ENCODE data around the gene TGM3. TPM values are rescaled to one million over a fixed set of nuclear protein-coding genes. Genes with fewer than 3 reads are reported as not detected.
"Not testable (repeated sequence)": the region's sequence is repeated elsewhere in the genome, so short reads cannot be mapped to it uniquely, and the experiment has no call there.

TGM3 gene
- total RNA-seq, 2 donors from 2014 or later, result 0.23 to 1.8 TPM

DNA sequence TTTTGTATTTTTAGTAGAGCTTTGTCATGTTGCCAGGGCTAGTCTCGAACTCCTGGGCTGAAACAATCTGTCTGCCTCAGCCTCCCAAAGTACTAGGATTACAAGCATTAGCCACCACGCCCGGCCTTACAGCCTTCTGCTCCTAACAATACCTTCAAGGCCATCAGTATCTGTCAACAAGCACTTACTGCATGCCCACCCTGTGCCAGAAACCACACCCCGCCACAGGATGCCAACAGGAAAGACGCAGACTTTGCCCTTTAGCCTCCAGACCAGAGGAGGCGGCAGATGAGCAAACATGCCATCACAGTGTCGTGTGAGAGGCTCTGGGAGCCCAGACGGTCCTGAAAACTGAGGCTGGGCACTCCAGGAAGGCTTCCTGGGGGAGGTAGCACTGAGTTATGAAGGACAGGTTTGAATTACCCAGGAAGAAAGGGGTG lies 34.7 kb upstream of the TGM3 start:
- no peaks in the 10 kb centered on the region for H3K36me3 ChIP-seq
- TF ChIP-seq POLR2AphosphoS5 (IDR thresholded peaks at IDR 0.05), result no peak
- no peak for TF ChIP-seq POLR2A (IDR thresholded peaks at IDR 0.05)
- TF ChIP-seq, protein P1, sequence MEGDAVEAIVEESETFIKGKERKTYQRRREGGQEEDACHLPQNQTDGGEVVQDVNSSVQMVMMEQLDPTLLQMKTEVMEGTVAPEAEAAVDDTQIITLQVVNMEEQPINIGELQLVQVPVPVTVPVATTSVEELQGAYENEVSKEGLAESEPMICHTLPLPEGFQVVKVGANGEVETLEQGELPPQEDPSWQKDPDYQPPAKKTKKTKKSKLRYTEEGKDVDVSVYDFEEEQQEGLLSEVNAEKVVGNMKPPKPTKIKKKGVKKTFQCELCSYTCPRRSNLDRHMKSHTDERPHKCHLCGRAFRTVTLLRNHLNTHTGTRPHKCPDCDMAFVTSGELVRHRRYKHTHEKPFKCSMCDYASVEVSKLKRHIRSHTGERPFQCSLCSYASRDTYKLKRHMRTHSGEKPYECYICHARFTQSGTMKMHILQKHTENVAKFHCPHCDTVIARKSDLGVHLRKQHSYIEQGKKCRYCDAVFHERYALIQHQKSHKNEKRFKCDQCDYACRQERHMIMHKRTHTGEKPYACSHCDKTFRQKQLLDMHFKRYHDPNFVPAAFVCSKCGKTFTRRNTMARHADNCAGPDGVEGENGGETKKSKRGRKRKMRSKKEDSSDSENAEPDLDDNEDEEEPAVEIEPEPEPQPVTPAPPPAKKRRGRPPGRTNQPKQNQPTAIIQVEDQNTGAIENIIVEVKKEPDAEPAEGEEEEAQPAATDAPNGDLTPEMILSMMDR (IDR thresholded peaks at IDR 0.05), result no peak

GRCh38 chr20:2261629-2262028 lies 34.2 kb upstream of the TGM3 start:
- intact Hi-C loops (cut with DNase I), result no loop called here
- H3K4me1 ChIP-seq (replicated peaks), result peaks cover 4% of the 10 kb centered on the region
- DNase-seq (ENCODE audit: low spot score), result no peak
- H3K27ac ChIP-seq, result no peak overlapping the region
- H3K36me3 ChIP-seq, result no peaks in the 10 kb centered on the region
- H3K4me3 ChIP-seq, result no peak overlapping the region
- no peak for TF ChIP-seq POLR2A (IDR thresholded peaks at IDR 0.05)
- H3K9me3 ChIP-seq, result no peaks in the 10 kb centered on the region
- no peaks in the 10 kb centered on the region for H3K27me3 ChIP-seq (replicated peaks; ENCODE audit: insufficient read depth)
- WGBS, result 93% methylated on average over 4 of the region's 4 CpGs

More for the DNA sequence above, 34.7 kb upstream of the TGM3 start:
- 66% methylated on average over 8 of the region's 8 CpGs for WGBS
- Histone ChIP-seq H3K27me3 (replicated peaks; ENCODE audit: insufficient read depth) (no peaks in the 10 kb centered on the region), H3K4me3 (no peak overlapping the region), H3K27ac (no peak overlapping the region), H3K9me3 (no peaks in the 10 kb centered on the region), H3K4me1 (replicated peaks) (peaks cover 4% of the 10 kb centered on the region)
- DNase-seq (ENCODE audit: low spot score), result no peak
- intact Hi-C loops (cut with DNase I), result no loop called here

GRCh38 chr20:2264118-2264517 lies 31.7 kb upstream of the TGM3 start:
- no peak for DNase-seq (ENCODE audit: low spot score)
- Histone ChIP-seq H3K36me3 (no peaks in the 10 kb centered on the region), H3K9me3 (no peaks in the 10 kb centered on the region), H3K27me3 (replicated peaks; ENCODE audit: insufficient read depth) (no peaks in the 10 kb centered on the region), H3K27ac (peak overlapping the region; percentile 76 to 85), H3K4me3 (no peak overlapping the region), H3K4me1 (replicated peaks) (peaks cover 4% of the 10 kb centered on the region)
- TF ChIP-seq POLR2A (IDR thresholded peaks at IDR 0.05), result no peak
- TF ChIP-seq, protein P1 (IDR thresholded peaks at IDR 0.05), result no peak
- no peak for TF ChIP-seq POLR2AphosphoS5 (IDR thresholded peaks at IDR 0.05)
- intact Hi-C loops (cut with DNase I), result no loop called here
- 96% methylated on average over 3 of the region's 3 CpGs for WGBS

- H3K4me3 ChIP-seq; H3K4me1 ChIP-seq (replicated peaks); H3K27me3 ChIP-seq (replicated peaks; ENCODE audit: insufficient read depth); H3K9me3 ChIP-seq; intact Hi-C loops (cut with DNase I); H3K36me3 ChIP-seq: not testable (repeated sequence)
- TF ChIP-seq POLR2AphosphoS5 (IDR thresholded peaks at IDR 0.05), result peak; percentile 54
- TF ChIP-seq, protein P1 (IDR thresholded peaks at IDR 0.05), result peak in 1 of 4 experiments; percentile 15
- H3K27ac ChIP-seq, result peak overlapping the region; percentile 76 to 85
- 22% methylated on average over 12 of the region's 12 CpGs for WGBS
- peak; percentile 68 for DNase-seq (ENCODE audit: low spot score)
These were observed 31.0 kb upstream of the TGM3 start for GRCh38 chr20:2264621-2265374.

DNA sequence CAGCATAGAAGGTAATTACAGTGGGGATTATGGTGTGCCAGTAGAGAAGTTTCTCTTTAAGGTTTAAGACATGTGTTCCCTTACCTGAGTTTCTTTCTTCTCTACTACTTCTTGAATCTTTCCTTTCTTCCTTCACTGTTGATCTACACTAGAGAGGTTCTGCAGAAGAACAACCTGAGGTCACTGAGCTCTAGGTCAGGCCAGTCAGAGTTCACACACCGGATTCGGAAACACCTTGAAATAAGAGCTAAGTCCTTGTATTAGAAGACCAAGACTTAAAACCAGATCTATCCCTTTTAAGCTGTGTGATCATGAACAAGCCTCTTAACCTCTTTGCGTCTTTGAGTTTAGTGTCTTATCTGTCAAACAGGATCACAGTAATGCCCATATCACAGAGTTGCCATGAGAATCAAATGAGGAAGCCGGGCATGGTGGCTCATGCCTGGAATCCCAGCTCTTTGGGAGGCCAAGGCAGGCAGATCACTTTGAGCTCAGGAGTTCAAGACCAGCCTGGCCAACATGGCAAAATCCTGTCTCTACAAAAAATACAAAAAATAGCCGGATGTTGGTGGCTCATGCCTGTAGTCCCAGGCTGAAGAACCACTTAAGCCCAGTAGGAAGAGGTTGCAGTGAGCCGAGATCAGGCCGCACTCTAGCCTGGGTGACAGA lies 22.0 kb upstream of the TGM3 start:
- 87% methylated on average over 7 of the region's 7 CpGs for WGBS
- no peaks in the 10 kb centered on the region for H3K36me3 ChIP-seq
- no peak overlapping the region for H3K4me3 ChIP-seq
- no peaks in the 10 kb centered on the region for H3K9me3 ChIP-seq
- intact Hi-C loops (cut with DNase I), result no loop called here
- no peak overlapping the region for H3K27ac ChIP-seq
- no peaks in the 10 kb centered on the region for H3K27me3 ChIP-seq (replicated peaks; ENCODE audit: insufficient read depth)
- no peak for TF ChIP-seq POLR2A (IDR thresholded peaks at IDR 0.05)
- H3K4me1 ChIP-seq (replicated peaks), result no peaks in the 10 kb centered on the region
- no peak for DNase-seq (ENCODE audit: low spot score)
